ENCODE measurements around the gene LBR. TPM values are rescaled to one million over a fixed set of nuclear protein-coding genes. Genes with fewer than 3 reads are reported as not detected.

Gene LBR
- total RNA-seq, 1 experiment from 2014 or later, result 27.2 TPM

DNA sequence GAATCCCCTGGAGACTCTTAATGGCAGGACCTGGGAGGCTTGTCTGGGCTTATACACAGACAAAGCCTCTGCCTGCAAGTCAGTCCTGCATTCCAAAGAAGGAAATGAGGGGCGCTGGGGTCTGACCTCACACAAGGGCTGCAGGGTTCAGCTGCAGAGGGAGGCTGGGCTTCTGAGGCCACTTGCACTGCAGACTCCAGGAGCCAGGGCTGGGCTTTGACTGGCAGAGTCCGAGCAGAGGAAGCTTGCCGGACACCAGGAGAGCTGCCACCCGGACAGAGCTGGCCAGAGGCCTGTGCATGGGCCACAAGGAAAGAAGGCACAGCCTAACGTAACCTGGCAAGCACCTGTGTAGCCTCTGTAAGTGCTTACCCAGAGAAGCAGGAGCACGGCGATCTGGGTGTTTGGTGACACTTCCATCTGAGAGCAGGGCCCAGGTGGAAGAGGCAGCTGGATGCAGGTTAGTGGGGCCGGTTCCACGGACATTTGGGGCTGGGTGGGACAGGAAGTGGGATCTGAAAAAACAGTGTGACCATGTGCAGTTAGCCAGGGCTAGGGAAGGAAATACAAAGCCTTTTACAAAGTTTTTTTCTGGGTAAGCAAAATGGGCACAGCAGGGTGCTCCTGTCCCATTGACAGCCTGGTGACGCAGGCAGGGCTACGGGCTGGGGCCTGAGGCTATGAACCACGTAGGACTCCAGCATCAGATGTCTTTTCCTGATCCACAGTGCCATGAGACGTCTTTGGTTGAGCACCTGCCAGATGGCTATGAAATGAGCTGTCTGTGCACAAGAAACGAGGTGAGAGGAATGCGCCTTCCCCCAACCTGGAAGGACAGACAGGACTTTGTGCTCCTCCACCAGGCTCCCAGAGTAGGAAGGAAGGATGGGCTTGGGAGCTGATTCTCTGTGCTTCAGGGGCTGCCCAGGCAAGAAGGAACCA, 37.3 kb upstream of the LBR start:
- no peak for DNase-seq (ENCODE audit: low read depth)

GRCh38 chr1:225462714-225463574, 35.1 kb upstream of the LBR start:
- no peak for DNase-seq (ENCODE audit: low read depth)

DNA sequence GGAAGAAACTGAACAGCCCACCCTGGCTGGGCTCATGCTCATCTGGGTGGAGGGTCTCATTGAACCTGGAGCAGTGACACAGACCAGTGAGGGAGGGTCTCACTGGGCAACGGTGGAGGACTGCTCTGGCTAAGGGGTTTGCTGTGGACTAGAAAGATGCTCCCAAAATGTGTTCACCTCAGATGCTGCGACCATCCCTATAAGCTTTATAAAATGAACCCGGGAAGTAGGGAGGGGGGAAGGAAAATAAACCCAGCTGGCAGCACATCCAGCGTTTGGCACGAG, 34.5 kb upstream of the LBR start:
- no peak for DNase-seq (ENCODE audit: low read depth)

GRCh38 chr1:225461533-225462428, 33.9 kb upstream of the LBR start:
- no peak for DNase-seq (ENCODE audit: low read depth)

GRCh38 chr1:225460737-225461532, 33.1 kb upstream of the LBR start:
- no peak for DNase-seq (ENCODE audit: low read depth)

DNA sequence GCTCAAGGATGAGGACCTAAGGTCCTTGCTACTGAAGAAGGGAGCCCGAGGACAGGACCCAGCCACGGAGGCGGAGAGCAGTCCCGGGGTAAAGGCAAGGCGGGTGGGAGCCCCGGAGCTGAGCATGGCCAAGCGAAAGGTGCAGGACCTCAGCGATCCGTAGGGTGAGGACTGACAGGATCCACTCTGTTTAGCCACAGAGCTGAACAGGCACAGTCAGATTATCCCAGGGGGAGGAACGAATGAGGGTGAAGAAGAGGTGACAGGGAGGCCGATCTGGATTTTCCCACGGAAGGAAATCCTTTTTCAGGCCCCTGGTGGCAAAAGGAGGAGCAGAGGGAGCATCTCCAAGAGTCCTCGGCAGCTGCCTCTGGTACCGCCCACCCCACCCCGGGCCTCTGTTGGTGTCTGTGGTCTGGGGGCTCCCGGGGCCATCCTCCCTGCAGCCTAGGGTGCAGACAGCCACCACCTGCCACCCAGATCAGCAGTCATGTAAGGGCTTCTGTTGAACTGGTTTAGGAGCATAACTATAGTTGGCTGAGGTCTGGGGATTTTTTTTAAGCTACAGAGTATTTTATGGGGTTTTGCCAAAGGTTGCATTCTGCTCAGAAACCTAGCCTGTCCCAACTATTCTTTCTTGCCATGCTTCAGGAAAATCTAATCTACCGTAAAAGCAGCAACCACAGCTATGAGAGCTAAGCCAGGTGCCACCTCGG, 32.3 kb upstream of the LBR start:
- no peak for DNase-seq (ENCODE audit: low read depth)

DNA sequence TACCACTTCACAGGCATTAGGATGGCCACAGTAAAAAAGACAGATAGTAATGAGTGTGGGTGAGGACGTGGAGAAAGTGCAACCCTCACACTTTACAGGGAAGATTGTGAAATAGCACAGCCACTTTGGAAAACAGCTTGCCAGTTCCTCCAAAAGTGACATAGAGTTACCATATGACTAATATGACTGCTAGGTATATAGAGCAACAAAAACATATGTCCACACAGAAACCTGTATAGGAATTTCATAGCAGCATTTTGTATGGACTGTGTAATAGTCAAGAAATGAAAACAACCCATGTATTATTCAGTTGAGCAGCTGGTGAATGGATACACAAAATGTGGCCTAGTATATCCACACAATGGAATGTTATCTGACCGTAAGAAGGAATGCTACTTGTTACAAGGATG, 30.4 kb upstream of the LBR start:
- peak; percentile 29 for DNase-seq (ENCODE audit: low read depth)

DNA sequence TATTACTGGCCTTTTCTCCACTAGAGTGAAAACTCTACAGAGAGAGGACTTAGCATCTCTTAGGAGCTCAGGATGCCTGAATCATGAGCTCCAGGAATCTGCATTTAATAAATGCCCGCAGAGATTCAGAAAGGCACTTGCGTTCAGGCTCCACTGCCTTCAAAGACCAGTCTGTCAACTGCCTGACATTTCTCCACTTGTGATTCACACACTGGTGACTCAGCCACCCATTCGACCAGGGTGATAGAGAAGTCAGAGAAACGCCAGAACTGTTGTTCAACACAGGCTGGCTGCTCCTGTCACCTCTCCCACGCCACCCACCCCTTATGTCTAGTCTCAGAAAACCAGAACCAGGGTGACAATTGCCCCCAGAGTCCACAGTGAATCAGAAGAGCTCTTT, 26.9 kb upstream of the LBR start:
- peak; percentile 76 for DNase-seq (ENCODE audit: low read depth)

DNA sequence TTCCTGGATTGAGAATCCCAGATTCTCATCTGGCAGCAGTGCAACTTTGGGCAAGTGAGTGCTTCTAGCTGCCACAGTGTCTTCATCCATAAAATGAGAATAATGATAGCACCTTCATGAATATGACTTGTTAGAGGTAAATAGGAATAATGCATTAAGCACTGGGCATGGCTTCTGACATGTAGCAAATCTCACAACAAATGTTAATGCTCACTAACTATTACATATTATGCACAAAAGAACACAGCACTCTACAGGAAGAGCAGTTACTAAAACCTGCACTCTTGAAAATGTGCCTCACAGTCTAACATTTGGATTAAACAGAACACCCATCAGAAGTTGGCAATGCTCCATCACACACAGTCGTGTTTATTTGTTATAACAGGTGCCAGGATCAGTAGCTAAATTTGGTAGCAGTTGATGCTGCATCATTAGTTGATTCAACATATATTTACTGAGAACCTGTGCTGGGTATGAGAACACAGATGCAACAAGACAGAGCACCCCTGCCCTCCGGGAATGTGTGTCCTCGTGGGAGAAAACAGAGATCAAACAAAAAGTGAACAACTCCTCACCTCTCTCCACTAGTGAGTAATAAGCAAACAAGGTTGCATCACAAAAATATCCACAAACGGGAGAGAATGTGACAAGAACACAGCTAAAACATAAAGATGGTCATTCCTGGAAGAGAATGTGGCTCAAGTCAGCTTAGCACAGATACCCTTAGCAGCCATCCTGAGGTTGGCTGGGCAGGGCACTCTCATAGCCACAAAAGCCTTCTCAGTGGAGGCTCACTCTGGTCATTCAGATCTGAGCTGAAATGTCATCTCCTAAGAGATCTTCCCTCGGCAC, 26.2 kb upstream of the LBR start:
- DNase-seq (ENCODE audit: low read depth), result peak; percentile 46

DNA sequence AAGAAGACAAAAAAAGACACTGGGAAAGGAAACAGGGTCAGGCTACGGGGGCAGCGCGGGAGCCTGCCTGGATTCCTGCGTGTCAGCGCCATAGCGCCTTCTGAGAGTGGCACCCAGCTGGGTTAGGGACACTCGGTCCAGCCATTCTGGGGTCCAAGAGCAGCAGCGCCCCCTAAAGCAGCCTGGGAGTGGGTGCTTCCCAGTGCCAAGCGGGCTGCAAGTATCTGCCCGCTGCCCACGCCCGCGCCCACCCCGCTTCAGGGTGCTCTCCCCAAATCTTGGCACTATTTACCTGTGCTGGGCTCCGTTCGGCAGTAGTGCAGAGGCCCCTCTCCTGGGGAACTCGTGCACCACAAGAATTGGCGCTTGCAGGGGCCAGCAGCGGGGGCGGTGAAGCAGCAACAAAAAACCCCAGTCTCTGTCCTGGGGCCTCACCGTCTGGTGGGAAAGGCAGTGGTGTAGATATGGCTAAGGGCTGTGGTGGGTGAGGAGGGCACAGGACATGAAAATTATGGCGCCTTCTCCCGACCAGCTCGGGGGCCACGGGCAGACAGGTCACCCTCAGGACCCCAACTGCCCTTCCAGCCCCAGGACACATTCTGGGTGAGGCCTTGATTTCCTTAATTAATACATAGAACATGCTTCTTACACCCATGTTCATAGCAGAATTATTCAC, 24.1 kb upstream of the LBR start:
- no peak for DNase-seq (ENCODE audit: low read depth)

GRCh38 chr1:225451340-225451739, 23.5 kb upstream of the LBR start:
- peak; percentile 48 for DNase-seq (ENCODE audit: low read depth)

GRCh38 chr1:225450491-225451191, 22.8 kb upstream of the LBR start:
- no peak for DNase-seq (ENCODE audit: low read depth)

GRCh38 chr1:225449774-225450173, 21.9 kb upstream of the LBR start:
- DNase-seq (ENCODE audit: low read depth), result no peak

DNA sequence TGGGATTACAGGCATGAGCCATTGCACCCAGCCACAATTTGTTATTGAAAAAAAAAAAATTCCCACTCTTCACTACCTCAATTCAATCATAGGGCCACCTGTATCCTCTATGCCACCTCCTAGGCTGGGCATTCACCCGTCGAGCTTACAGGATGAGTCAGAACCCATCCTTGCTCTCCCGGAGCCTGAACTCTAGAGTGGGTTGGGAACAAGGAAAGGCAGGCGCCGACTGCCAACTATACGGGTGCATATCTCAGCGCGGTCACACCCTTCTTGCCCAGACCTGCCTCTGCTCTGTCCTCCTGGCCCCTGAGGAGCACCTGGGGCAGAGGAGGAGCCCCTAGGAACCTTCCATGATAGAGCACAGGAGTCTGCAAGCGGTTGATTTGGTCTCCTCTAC, 21.4 kb upstream of the LBR start:
- DNase-seq (ENCODE audit: low read depth), result no peak

DNA sequence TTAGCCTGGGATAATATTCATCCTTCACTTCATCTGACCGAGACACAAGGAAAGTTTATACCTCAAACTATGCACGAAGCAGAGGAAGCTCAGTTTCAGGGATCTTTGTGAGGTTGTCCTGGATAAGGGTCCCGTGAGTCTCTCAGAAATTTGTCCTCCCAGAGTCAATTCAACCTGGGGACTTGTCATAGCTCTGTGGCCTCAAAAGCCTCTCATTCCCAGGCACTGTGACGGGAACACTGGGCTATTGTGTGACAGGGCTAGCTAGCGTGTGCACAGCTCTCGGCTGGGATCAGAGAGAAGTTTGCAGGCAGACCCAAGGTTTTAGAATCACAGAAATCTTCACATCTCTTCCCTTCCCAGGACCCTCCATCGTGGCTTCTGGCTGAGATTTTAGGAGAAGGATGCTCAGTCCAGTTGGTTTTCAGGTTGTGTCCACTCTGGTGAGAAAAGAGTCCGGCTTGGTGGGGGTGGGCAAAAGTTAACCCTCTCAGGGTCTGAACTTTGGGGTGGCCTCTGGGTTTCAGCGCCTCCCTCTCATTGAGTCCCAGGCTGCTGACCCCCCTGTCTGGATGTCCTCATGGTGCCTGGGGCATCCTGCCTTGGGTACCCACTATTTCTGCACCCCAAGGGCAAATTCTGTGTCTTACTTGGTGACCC, 20.4 kb upstream of the LBR start:
- DNase-seq (ENCODE audit: low read depth), result no peak

DNA sequence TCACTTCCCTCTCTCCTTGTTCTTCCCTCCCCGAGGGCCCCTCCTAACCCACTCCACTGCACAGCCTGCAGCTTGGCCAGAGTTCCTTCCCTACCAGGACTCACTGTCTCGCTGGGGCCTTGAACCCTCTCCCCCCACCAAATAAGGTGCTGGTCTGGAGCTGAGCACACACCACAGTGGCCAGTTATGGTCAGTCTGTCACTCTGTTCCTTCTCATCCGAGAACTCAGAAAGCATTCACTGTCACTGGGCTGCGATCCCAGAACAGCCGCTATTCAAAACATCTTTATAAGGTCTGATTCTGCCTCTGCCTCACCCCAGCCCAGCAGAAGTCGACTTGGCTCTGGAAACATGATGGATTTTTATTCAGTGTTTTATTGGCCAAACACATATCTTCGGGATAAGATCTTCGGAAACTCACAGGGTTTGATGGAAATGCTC, 19.8 kb upstream of the LBR start:
- DNase-seq (ENCODE audit: low read depth), result no peak

- DNase-seq (ENCODE audit: low read depth), result no peak
Observed at GRCh38 chr1:225446981-225447615, 19.3 kb upstream of the LBR start.
